Kasumi-1 (cell line): ENCODE data around the gene SPEG.
A peak's percentile ranks its signal among the peaks of the same experiment; 100 is the strongest.

Experiments used
- DNase-seq, 2 experiments: peaks; one replicate each; lab custom pipeline; 2025; lab: John Stamatoyannopoulos, UW

Gene SPEG

GRCh38 chr2:219443697-219444023, 9.0 kb downstream of the SPEG start:
- DNase-seq = no peak

- DNase-seq = no peak
Observed at GRCh38 chr2:219444566-219445091, 10.0 kb downstream of the SPEG start.

- DNase-seq = no peak
Observed at GRCh38 chr2:219445220-219445640, 10.6 kb downstream of the SPEG start.

GRCh38 chr2:219446101-219446504, 11.5 kb downstream of the SPEG start:
- DNase-seq = no peak

GRCh38 chr2:219446689-219447088, 12.0 kb downstream of the SPEG start:
- DNase-seq = no peak

- no peak for DNase-seq
Observed at GRCh38 chr2:219447242-219448098, 12.8 kb downstream of the SPEG start.

- DNase-seq = no peak
Observed at GRCh38 chr2:219448099-219448775, 13.6 kb downstream of the SPEG start.

GRCh38 chr2:219448776-219449341, 14.2 kb downstream of the SPEG start:
- peak in 1 of 2 experiments; percentile 6 for DNase-seq

GRCh38 chr2:219449609-219450008, 15.0 kb downstream of the SPEG start:
- DNase-seq = no peak

GRCh38 chr2:219451661-219452360, 17.2 kb downstream of the SPEG start:
- DNase-seq = no peak

- DNase-seq = no peak
Observed at GRCh38 chr2:219452361-219453317, 18.0 kb downstream of the SPEG start.

- DNase-seq = no peak
Observed at GRCh38 chr2:219453671-219454590, 19.3 kb downstream of the SPEG start.

GRCh38 chr2:219455581-219455980, 20.9 kb downstream of the SPEG start:
- no peak for DNase-seq

- DNase-seq = no peak
Observed at GRCh38 chr2:219457784-219458369, 23.2 kb downstream of the SPEG start.

GRCh38 chr2:219458996-219459395, 24.4 kb downstream of the SPEG start:
- DNase-seq = no peak

GRCh38 chr2:219459460-219460311, 25.0 kb downstream of the SPEG start:
- DNase-seq = no peak

- no peak for DNase-seq
Observed at GRCh38 chr2:219460424-219460926, 25.8 kb downstream of the SPEG start.

- DNase-seq = no peak
Observed at GRCh38 chr2:219461047-219461514, 26.4 kb downstream of the SPEG start.
